Esophagus squamous epithelium (tissue), 4 donors: ENCODE results near the gene MRPS31.

Source experiments
- CTCF ChIP-seq, 6 experiments: fragments of 450-650 bp in 4 of 6; fragments of 200-600 bp in 2 of 6; sonication (generic) in 2 of 6; IDR thresholded peaks; one replicate each; pipeline ENCODE4 v1.5.1; 2016 to 2019; ENCODE audit warnings: antibody characterized with exemption in 6 of 6, mild to moderate bottlenecking in 4 of 6, moderate library complexity in 4 of 6
- POLR2A ChIP-seq, 4 donors: fragments of 450-650 bp; IDR thresholded peaks; one replicate each; pipeline ENCODE4 v1.6.1; 2017; ENCODE audit warnings: antibody characterized with exemption in 4 of 4, mild to moderate bottlenecking in 4 of 4, moderate library complexity in 3 of 4

GRCh38 chr13:40779049-40779448 is 8.1 kb upstream of the MRPS31 start:
- TF ChIP-seq CTCF (IDR thresholded peaks at IDR 0.05) (no peak), POLR2A (IDR thresholded peaks at IDR 0.05) (no peak)
